ENCODE data around the gene SND1.

- no peak for TF ChIP-seq CTCF (IDR thresholded peaks at IDR 0.05)
- TF ChIP-seq POLR2A (IDR thresholded peaks at IDR 0.05) = no peak
These were observed 283.9 kb downstream of the SND1 start for GRCh38 chr7:127935847-127936376.

Measured in right lobe of liver (tissue), 4 donors.